ENCODE measurements around the gene TYRP1.

The TYRP1 gene

GRCh38 chr9:12739014-12739652, 45.9 kb downstream of the TYRP1 start:
- no peak for DNase-seq

- no peak for DNase-seq
These were observed 47.7 kb downstream of the TYRP1 start for GRCh38 chr9:12740845-12741244.

GRCh38 chr9:12748016-12748415, 54.8 kb downstream of the TYRP1 start:
- no peak for DNase-seq

DNA sequence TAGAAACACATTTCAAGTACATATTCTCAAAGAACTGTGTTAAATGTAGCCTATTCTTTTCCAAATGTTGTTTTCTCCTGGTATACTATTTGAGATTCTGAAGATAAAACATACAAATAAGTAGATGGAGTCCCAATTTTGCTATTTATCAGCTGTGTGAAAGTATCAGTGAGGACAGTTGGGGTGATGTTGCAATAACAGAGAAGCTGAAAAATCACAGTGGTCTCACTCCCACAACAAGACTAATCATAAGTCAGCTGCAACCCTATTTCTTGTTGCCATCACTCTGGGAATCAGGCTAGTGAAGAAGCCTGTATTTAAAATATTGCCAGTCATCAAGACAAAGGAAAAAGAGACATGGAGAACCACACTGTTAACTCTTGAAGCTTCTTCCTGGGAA, 55.8 kb downstream of the TYRP1 start:
- DNase-seq: no peak

- no peak for DNase-seq
These were observed 60.7 kb downstream of the TYRP1 start for GRCh38 chr9:12753931-12754330.

- DNase-seq: no peak
These were observed 66.6 kb downstream of the TYRP1 start for GRCh38 chr9:12759761-12760160.
